ENCODE measurements around the gene WDR17.

- TF ChIP-seq CTCF (IDR thresholded peaks at IDR 0.05) (no peak), POLR2A (IDR thresholded peaks at IDR 0.05) (no peak)
These were observed 128.3 kb downstream of the WDR17 start for GRCh38 chr4:176193938-176194337.

Data from Peyer's patch (tissue), 4 donors.